Testis (tissue), 2 donors: ENCODE measurements around the gene HACL1.

Experiments used
- CTCF ChIP-seq, 3 experiments: fragments of 450-650 bp in 2 of 3; fragments of 200-600 bp in 1 of 3; sonication (generic) in 1 of 3; IDR thresholded peaks; one replicate each; pipeline ENCODE4 v1.5.1; 2016 to 2019; ENCODE audit warnings: antibody characterized with exemption in 3 of 3, mild to moderate bottlenecking in 2 of 3, moderate library complexity in 1 of 3
- POLR2A ChIP-seq: fragments of 450-650 bp; IDR thresholded peaks from one replicate; pipeline ENCODE4 v1.6.1; 2017; ENCODE audit warnings: antibody characterized with exemption, mild to moderate bottlenecking, moderate library complexity

- TF ChIP-seq CTCF (IDR thresholded peaks at IDR 0.05) (no peak), POLR2A (no peak)
Observed at GRCh38 chr3:15633766-15634598, 32.6 kb upstream of the HACL1 start.
